ENCODE measurements around the gene CHTF18. TPM values are rescaled to one million over a fixed set of nuclear protein-coding genes. Genes with fewer than 3 reads are reported as not detected.
"Not testable (repeated sequence)": the region's sequence is repeated elsewhere in the genome, so short reads cannot be mapped to it uniquely, and the experiment has no call there.

The CHTF18 gene
- total RNA-seq, 1 donor from 2014 or later, result 4.9 TPM

GRCh38 chr16:835373-835772, 47.0 kb downstream of the CHTF18 start:
- Histone ChIP-seq H3K36me3 (no peaks in the 10 kb centered on the region), H3K27ac (no peak overlapping the region), H3K4me3 (no peak overlapping the region), H3K27me3 (no peaks in the 10 kb centered on the region), H3K9me3 (peaks cover 13% of the 10 kb centered on the region), H3K4me1 (no peaks in the 10 kb centered on the region)
- intact Hi-C loops (cut with DNase I), result no loop called here
- DNase-seq (ENCODE audit: extremely low spot score in 2 of 2), result no peak
- TF ChIP-seq CTCF (IDR thresholded peaks at IDR 0.05) (no peak), POLR2A (IDR thresholded peaks at IDR 0.05) (no peak), POLR2AphosphoS5 (IDR thresholded peaks at IDR 0.05; ENCODE audit: insufficient read depth in 1 of 2, low read depth in 1 of 2) (no peak)

- no peaks in the 10 kb centered on the region for H3K36me3 ChIP-seq
- H3K4me3 ChIP-seq, result no peak overlapping the region
- intact Hi-C loops (cut with DNase I), result no loop called here
- H3K4me1 ChIP-seq, result no peaks in the 10 kb centered on the region
- TF ChIP-seq POLR2A (IDR thresholded peaks at IDR 0.05), result no peak
- no peak for TF ChIP-seq POLR2AphosphoS5 (IDR thresholded peaks at IDR 0.05; ENCODE audit: insufficient read depth in 1 of 2, low read depth in 1 of 2)
- no peak for TF ChIP-seq CTCF (IDR thresholded peaks at IDR 0.05)
- no peak for DNase-seq (ENCODE audit: extremely low spot score in 2 of 2)
- no peaks in the 10 kb centered on the region for H3K27me3 ChIP-seq
- H3K9me3 ChIP-seq, result peaks cover 13% of the 10 kb centered on the region
- no peak overlapping the region for H3K27ac ChIP-seq
Measured at GRCh38 chr16:836221-836620, 47.8 kb downstream of the CHTF18 start.

DNA sequence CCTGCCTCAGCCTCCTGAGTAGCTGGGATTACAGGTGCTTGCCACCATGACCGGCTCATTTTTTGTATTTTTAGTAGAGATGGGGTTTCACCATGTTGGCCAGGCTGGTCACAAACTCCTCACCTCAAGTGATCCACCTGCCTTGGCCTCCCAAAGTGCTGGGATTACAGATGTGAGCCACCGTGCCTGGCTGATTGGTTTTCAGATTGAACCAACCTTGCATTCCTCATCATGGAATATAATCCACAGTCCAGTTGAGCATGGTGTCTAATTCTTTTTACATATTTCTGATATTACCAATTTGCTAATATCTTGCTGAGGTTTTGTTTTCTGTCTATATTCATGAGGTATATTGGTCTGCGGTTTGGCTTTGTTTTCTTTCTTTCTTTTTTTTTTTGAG, 48.4 kb downstream of the CHTF18 start:
- intact Hi-C loops (cut with DNase I); DNase-seq (ENCODE audit: extremely low spot score in 2 of 2); H3K27me3 ChIP-seq; H3K4me3 ChIP-seq; H3K36me3 ChIP-seq; H3K4me1 ChIP-seq; H3K27ac ChIP-seq: not testable (repeated sequence)
- H3K9me3 ChIP-seq, result peaks cover 13% of the 10 kb centered on the region

DNA sequence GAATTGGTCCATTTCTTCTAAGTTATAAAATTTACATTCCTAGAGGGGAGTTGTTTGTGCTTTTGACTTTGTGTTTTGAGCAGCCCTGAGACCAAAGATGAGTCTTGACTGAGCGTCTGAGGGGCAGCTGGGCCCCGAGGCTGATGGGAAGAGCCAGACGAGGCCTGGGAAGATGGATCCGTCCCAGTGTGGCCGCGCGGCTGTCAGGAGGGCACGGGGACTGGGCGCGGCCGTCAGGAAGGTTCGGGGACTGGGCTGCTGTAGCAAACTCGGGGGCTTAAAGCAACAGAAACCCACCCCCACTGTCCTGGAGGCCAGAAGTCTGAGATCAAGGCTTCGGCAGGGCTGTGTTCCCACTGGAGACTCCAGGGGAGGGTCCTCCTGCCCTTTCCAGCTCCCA, 50.3 kb downstream of the CHTF18 start:
- no peaks in the 10 kb centered on the region for H3K36me3 ChIP-seq
- TF ChIP-seq POLR2A (IDR thresholded peaks at IDR 0.05), result no peak
- TF ChIP-seq CTCF (IDR thresholded peaks at IDR 0.05), result no peak
- TF ChIP-seq POLR2AphosphoS5 (IDR thresholded peaks at IDR 0.05; ENCODE audit: insufficient read depth in 1 of 2, low read depth in 1 of 2), result no peak
- intact Hi-C loops (cut with DNase I), result no loop called here
- H3K4me3 ChIP-seq, result no peak overlapping the region
- DNase-seq (ENCODE audit: extremely low spot score in 2 of 2), result no peak
- no peaks in the 10 kb centered on the region for H3K27me3 ChIP-seq
- peaks cover 13% of the 10 kb centered on the region for H3K9me3 ChIP-seq
- no peaks in the 10 kb centered on the region for H3K4me1 ChIP-seq
- no peak overlapping the region for H3K27ac ChIP-seq

DNA sequence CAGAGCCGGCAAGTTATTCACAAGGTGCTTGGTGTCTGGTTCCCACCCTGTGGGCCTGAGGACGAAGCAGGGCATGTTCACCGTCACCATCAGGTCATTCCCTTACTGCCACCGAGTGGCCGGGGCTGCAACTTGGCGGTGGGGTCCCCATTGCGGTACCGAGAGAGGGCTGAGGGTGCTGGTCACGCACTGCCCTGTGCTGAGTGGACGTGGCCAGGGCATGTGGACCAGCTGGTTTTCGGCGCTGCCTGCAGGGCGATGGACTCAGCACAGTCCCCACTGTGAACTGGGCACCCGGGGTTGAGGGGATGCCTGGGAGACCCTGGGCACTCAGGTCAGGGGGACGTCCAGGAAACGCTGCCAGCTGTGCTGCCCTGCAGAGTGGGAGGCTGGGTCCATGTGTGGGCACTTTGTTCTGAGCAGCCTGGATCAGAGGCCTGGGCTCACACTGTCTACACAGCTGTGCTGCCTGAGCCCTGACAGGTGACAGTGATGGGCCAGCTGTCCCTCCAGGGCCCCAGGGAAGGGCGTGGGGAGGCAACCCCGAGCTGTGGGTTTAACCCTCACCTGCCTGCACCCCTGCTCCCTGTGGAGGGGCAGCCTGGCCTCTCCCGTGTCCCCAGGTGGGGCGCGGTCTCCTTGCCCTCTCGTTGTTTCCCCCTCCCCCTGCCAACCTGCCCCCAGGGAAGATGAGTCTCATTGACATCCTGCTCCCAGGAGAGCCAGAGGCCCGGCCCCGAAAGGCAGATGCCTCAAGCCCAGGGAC, 51.4 kb downstream of the CHTF18 start:
- Histone ChIP-seq H3K4me3 (no peak overlapping the region), H3K36me3 (no peaks in the 10 kb centered on the region), H3K9me3 (peaks cover 13% of the 10 kb centered on the region), H3K4me1 (no peaks in the 10 kb centered on the region), H3K27ac (no peak overlapping the region), H3K27me3 (no peaks in the 10 kb centered on the region)
- no peak for TF ChIP-seq POLR2AphosphoS5 (IDR thresholded peaks at IDR 0.05; ENCODE audit: insufficient read depth in 1 of 2, low read depth in 1 of 2)
- TF ChIP-seq POLR2A (IDR thresholded peaks at IDR 0.05), result no peak
- no peak for TF ChIP-seq CTCF (IDR thresholded peaks at IDR 0.05)
- DNase-seq (ENCODE audit: extremely low spot score in 2 of 2), result no peak
- intact Hi-C loops (cut with DNase I), result no loop called here

Measured in vagina (tissue), 2 donors.